ENCODE measurements around the gene PLCXD1. TPM values are rescaled to one million over a fixed set of nuclear protein-coding genes. Genes with fewer than 3 reads are reported as not detected.
A peak's percentile ranks its signal among the peaks of the same experiment; 100 is the strongest.

PLCXD1 gene
- total and polyA plus RNA-seq, 2 experiments from 2014 or later = 48.7 to 112 TPM

DNA sequence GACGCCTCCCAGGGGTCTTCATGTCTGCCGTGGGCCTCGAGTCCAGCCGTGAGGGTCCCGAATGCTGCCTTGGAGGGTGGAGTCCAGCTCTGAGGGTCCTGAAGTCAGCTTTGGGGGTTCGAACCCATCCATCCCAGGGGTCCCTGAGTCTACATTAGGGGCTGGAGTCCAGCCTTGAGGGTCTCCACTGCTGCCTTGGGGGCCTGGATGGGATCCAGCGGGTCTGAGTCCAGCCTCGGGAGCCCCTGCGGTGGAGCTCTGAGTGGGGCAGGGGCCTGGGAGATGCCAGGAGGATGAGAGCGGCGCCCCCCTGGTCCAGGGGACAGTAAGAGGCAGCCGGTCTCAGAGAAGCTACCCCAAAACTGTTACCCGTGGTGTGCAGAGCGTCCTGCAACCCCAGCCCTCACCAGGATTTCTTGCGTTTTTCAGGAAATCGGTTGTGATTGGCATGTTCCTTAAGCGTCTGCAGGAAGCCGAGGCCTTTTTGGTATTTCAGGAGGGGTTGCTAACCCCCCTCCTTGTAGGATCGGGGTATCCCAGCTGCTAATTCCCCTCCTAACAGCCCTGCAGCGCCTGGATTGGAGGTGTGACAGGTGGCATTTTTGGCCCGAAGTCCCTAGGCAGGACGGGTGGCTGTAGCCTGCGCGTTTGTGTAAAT is 39.1 kb downstream of the PLCXD1 start:
- H2AFZ ChIP-seq = no peak overlapping the region
- TF ChIP-seq REST (IDR thresholded peaks at IDR 0.05; ENCODE audit: unreplicated experiment) = no peak
- peak; percentile 32; the same call in 1 of the 2 replicates for TF ChIP-seq POLR2AphosphoS5 (IDR thresholded peaks at IDR 0.05; ENCODE audit: low read depth)
- TF ChIP-seq CREB1 (CRISPR knock-in tag; IDR thresholded peaks at IDR 0.05; ENCODE audit: low read depth) = no peak
- TF ChIP-seq EZH2phosphoT487 (IDR thresholded peaks at IDR 0.05; ENCODE audit: unreplicated experiment) = no peak
- TF ChIP-seq, protein P1, sequence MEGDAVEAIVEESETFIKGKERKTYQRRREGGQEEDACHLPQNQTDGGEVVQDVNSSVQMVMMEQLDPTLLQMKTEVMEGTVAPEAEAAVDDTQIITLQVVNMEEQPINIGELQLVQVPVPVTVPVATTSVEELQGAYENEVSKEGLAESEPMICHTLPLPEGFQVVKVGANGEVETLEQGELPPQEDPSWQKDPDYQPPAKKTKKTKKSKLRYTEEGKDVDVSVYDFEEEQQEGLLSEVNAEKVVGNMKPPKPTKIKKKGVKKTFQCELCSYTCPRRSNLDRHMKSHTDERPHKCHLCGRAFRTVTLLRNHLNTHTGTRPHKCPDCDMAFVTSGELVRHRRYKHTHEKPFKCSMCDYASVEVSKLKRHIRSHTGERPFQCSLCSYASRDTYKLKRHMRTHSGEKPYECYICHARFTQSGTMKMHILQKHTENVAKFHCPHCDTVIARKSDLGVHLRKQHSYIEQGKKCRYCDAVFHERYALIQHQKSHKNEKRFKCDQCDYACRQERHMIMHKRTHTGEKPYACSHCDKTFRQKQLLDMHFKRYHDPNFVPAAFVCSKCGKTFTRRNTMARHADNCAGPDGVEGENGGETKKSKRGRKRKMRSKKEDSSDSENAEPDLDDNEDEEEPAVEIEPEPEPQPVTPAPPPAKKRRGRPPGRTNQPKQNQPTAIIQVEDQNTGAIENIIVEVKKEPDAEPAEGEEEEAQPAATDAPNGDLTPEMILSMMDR (conservative IDR thresholded peaks at IDR 0.05; ENCODE audit: low read depth in 2 of 2) = no peak
- TF ChIP-seq, protein P2, sequence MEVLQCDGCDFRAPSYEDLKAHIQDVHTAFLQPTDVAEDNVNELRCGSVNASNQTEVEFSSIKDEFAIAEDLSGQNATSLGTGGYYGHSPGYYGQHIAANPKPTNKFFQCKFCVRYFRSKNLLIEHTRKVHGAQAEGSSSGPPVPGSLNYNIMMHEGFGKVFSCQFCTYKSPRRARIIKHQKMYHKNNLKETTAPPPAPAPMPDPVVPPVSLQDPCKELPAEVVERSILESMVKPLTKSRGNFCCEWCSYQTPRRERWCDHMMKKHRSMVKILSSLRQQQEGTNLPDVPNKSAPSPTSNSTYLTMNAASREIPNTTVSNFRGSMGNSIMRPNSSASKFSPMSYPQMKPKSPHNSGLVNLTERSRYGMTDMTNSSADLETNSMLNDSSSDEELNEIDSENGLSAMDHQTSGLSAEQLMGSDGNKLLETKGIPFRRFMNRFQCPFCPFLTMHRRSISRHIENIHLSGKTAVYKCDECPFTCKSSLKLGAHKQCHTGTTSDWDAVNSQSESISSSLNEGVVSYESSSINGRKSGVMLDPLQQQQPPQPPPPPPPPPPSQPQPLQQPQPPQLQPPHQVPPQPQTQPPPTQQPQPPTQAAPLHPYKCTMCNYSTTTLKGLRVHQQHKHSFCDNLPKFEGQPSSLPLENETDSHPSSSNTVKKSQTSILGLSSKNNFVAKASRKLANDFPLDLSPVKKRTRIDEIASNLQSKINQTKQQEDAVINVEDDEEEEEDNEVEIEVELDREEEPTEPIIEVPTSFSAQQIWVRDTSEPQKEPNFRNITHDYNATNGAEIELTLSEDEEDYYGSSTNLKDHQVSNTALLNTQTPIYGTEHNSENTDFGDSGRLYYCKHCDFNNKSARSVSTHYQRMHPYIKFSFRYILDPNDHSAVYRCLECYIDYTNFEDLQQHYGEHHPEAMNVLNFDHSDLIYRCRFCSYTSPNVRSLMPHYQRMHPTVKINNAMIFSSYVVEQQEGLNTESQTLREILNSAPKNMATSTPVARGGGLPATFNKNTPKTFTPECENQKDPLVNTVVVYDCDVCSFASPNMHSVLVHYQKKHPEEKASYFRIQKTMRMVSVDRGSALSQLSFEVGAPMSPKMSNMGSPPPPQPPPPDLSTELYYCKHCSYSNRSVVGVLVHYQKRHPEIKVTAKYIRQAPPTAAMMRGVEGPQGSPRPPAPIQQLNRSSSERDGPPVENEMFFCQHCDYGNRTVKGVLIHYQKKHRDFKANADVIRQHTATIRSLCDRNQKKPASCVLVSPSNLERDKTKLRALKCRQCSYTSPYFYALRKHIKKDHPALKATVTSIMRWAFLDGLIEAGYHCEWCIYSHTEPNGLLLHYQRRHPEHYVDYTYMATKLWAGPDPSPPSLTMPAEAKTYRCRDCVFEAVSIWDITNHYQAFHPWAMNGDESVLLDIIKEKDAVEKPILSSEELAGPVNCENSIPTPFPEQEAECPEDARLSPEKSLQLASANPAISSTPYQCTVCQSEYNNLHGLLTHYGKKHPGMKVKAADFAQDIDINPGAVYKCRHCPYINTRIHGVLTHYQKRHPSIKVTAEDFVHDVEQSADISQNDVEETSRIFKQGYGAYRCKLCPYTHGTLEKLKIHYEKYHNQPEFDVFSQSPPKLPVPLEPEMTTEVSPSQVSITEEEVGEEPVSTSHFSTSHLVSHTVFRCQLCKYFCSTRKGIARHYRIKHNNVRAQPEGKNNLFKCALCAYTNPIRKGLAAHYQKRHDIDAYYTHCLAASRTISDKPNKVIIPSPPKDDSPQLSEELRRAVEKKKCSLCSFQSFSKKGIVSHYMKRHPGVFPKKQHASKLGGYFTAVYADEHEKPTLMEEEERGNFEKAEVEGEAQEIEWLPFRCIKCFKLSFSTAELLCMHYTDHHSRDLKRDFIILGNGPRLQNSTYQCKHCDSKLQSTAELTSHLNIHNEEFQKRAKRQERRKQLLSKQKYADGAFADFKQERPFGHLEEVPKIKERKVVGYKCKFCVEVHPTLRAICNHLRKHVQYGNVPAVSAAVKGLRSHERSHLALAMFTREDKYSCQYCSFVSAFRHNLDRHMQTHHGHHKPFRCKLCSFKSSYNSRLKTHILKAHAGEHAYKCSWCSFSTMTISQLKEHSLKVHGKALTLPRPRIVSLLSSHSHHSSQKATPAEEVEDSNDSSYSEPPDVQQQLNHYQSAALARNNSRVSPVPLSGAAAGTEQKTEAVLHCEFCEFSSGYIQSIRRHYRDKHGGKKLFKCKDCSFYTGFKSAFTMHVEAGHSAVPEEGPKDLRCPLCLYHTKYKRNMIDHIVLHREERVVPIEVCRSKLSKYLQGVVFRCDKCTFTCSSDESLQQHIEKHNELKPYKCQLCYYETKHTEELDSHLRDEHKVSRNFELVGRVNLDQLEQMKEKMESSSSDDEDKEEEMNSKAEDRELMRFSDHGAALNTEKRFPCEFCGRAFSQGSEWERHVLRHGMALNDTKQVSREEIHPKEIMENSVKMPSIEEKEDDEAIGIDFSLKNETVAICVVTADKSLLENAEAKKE (CRISPR knock-in tag; IDR thresholded peaks at IDR 0.05) = no peak
- no peak for TF ChIP-seq JUNB (IDR thresholded peaks at IDR 0.05; ENCODE audit: unreplicated experiment)
- no peaks in the 10 kb centered on the region for H3K36me3 ChIP-seq (ENCODE audit: insufficient read depth)
- ATAC-seq (no peak), DNase-seq (ENCODE audit: low spot score) (peak; percentile 51)
- H3K27ac ChIP-seq (ENCODE audit: low read depth) = no peak overlapping the region
- Mint-ChIP-seq H3K9me3 (peaks cover 10% of the 10 kb centered on the region; the same call in 2 of the 3 replicates), H3K27me3 (ENCODE audit: insufficient read depth, low read depth, poor library complexity) (peaks cover 23% of the 10 kb centered on the region), H3K27ac (no peak overlapping the region), H3K36me3 (ENCODE audit: low read depth) (peaks cover 8% of the 10 kb centered on the region; the same call in 2 of the 3 replicates), H3K4me1 (peaks cover 6% of the 10 kb centered on the region; the same call in 2 of the 3 replicates), H3K4me3 (peak overlapping the region; percentile 86)
- peaks cover 23% of the 10 kb centered on the region; the same call in 1 of the 2 replicates for H3F3A ChIP-seq (replicated peaks; ENCODE audit: low read depth)
- no peaks in the 10 kb centered on the region; the same call in 1 of the 2 replicates for H3K4me1 ChIP-seq (ENCODE audit: insufficient read depth)
- H4K20me1 ChIP-seq (replicated peaks; ENCODE audit: insufficient read depth) = peaks cover 5% of the 10 kb centered on the region; the same call in 1 of the 2 replicates
- H3K27me3 ChIP-seq (ENCODE audit: insufficient read depth) = no peaks in the 10 kb centered on the region
- H3K79me2 ChIP-seq (replicated peaks; ENCODE audit: insufficient read depth) = peaks cover 13% of the 10 kb centered on the region; the same call in 1 of the 2 replicates
- H3K4me2 ChIP-seq = peak overlapping the region; percentile 93
- no peaks in the 10 kb centered on the region for H3K9me2 ChIP-seq (ENCODE audit: insufficient read depth)
- peak overlapping the region; percentile 91 for H3K4me3 ChIP-seq
